Activated CD8-positive, alpha-beta T cell treated with anti-CD3 and anti-CD28 coated beads for 36 hours (primary cell): ENCODE data around the gene AK3. TPM values are rescaled to one million over a fixed set of nuclear protein-coding genes. Genes with fewer than 3 reads are reported as not detected.

Experiments
- ATAC-seq: fragments of 200-7000 bp; cut with Tn5 transposase; one replicate; pipeline ENCODE4 v1.10.0; 2021; ENCODE audit warnings: mild to moderate bottlenecking, moderate library complexity
- CTCF ChIA-PET: fragments of 350-600 bp; sonication (Branson Sonifier 250); formaldehyde crosslinking; loops from one replicate; lab custom pipeline; 2021; ENCODE audit warnings: antibody characterized with exemption; lab: Charles Lee
- POLR2A ChIA-PET: fragments of 350-600 bp; sonication (Branson Sonifier 250); formaldehyde crosslinking; loops from one replicate; lab custom pipeline; 2021; ENCODE audit warnings: antibody characterized with exemption; lab: Charles Lee
- DNase-seq: peaks from one replicate; pipeline ENCODE4 v3.0.0-alpha.2; 2020
- H3K27ac Mint-ChIP-seq: one replicate; pipeline ENCODE4 v1.8.0; 2021; ENCODE audit warnings: mild to moderate bottlenecking, mixed read lengths
- H3K27me3 Mint-ChIP-seq: one replicate; pipeline ENCODE4 v1.8.0; 2021; ENCODE audit warnings: mixed read lengths
- H3K36me3 Mint-ChIP-seq: one replicate; pipeline ENCODE4 v1.8.0; 2021; ENCODE audit warnings: low read depth, mixed read lengths
- H3K4me1 Mint-ChIP-seq: one replicate; pipeline ENCODE4 v1.8.0; 2021; ENCODE audit warnings: low read depth, mixed read lengths
- H3K4me3 Mint-ChIP-seq: one replicate; pipeline ENCODE4 v1.8.0; 2021; ENCODE audit warnings: mild to moderate bottlenecking, moderate library complexity, mixed read lengths
- H3K9me3 Mint-ChIP-seq: one replicate; pipeline ENCODE4 v1.8.0; 2021; ENCODE audit warnings: mixed read lengths
- intact Hi-C: fragments of 100-400 bp; cut with micrococcal nuclease; formaldehyde crosslinking; loops from one replicate; pipeline ENCODE4 v1.10.0; 2022
- total RNA-seq, 2 experiments: library from RNA; stranded (reverse); gene quantifications; one replicate each; pipeline ENCODE4 v1.2.3, GENCODE V29; 2021
- TF ChIP-seq, protein P1 (sequence below): fragments of 200-600 bp; IDR thresholded peaks from one replicate; pipeline ENCODE4 v1.8.0; 2022; ENCODE audit warnings: antibody characterized with exemption, mild to moderate bottlenecking

AK3 gene
- total RNA-seq, 2 experiments from 2014 or later: 34.3 to 35.5 TPM

- TF ChIP-seq, protein P1, sequence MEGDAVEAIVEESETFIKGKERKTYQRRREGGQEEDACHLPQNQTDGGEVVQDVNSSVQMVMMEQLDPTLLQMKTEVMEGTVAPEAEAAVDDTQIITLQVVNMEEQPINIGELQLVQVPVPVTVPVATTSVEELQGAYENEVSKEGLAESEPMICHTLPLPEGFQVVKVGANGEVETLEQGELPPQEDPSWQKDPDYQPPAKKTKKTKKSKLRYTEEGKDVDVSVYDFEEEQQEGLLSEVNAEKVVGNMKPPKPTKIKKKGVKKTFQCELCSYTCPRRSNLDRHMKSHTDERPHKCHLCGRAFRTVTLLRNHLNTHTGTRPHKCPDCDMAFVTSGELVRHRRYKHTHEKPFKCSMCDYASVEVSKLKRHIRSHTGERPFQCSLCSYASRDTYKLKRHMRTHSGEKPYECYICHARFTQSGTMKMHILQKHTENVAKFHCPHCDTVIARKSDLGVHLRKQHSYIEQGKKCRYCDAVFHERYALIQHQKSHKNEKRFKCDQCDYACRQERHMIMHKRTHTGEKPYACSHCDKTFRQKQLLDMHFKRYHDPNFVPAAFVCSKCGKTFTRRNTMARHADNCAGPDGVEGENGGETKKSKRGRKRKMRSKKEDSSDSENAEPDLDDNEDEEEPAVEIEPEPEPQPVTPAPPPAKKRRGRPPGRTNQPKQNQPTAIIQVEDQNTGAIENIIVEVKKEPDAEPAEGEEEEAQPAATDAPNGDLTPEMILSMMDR: no peak
- Mint-ChIP-seq H3K36me3 (peaks cover 6% of the 10 kb centered on the region), H3K27ac (no peak overlapping the region), H3K4me1 (peaks cover 40% of the 10 kb centered on the region), H3K4me3 (peak overlapping the region; percentile 88), H3K27me3 (no peaks in the 10 kb centered on the region), H3K9me3 (no peaks in the 10 kb centered on the region)
- intact Hi-C loops: loop anchor here (5.0 to 10.0 kb wide), 2 partner anchors 65 to 137 kb away; partner anchors contain the start of gene CDC37L1
- ChIA-PET POLR2A (interaction anchor here (2.5 kb wide), 1 partner anchor 61 kb away, joined by 10 read pairs; no protein-coding TSS in a partner anchor), CTCF (interaction anchor here (0.9 to 1.0 kb wide), 2 partner anchors 9 to 17 kb away, joined by 3 to 5 read pairs; no protein-coding TSS in a partner anchor)
- no peak for DNase-seq
- ATAC-seq: no peak
Measured at GRCh38 chr9:4742246-4742645, 1.2 kb upstream of the AK3 start.

DNA sequence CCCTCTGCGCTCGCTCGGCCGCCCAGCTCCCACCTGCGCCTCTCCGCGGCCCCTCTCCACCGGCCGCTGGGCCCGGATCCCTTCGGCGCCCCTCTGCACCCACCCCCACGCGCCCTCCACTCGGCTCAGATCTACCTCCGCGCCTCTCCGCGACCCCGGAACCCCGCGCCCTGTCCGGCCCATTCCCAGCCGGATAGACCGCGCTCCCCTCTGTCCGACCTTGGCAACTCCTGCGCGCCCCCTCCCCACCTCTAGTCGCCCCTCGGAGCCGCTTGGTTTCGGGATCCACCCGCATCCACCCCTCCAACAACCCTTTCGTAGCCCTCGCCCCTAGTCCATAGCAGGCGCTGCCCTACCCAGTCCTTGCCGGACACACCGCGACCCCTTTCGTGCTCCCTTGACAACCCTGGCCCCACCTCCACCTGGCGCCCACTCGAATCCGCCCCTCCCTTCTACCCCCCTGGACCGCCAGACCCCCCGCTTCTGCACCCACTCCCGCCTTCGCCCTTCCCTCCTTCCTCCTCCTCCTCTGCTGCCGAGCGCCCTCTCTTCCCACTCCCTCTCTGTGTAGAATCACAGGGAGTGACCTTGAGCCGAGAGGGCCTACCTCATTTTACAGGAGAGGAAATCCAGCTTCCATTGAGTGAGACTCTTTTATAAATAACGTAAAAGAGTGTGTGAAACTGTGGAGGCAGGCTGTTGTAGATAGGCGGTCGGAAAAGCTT lies 525 bp upstream of the AK3 start:
- Mint-ChIP-seq H3K4me1 (peaks cover 38% of the 10 kb centered on the region), H3K9me3 (no peaks in the 10 kb centered on the region), H3K27ac (peak overlapping the region; percentile 86), H3K36me3 (peaks cover 6% of the 10 kb centered on the region), H3K27me3 (no peaks in the 10 kb centered on the region), H3K4me3 (peak overlapping the region; percentile 88)
- ChIA-PET CTCF (interaction anchor here (0.9 to 1.4 kb wide), 7 partner anchors 8 to 227 kb away, joined by 3 to 5 read pairs (median 4); no protein-coding TSS in a partner anchor), POLR2A (interaction anchor here (0.9 to 2.5 kb wide), 10 partner anchors 18 to 97 kb away, joined by 3 to 10 read pairs (median 4); partner anchors contain the start of genes CDC37L1 and PLPP6)
- no peak for DNase-seq
- ATAC-seq: peak; percentile 2
- intact Hi-C loops: loop anchor here (5.0 to 10.0 kb wide), 2 partner anchors 64 to 137 kb away; partner anchors contain the start of gene CDC37L1
- TF ChIP-seq, protein P1: no peak

DNA sequence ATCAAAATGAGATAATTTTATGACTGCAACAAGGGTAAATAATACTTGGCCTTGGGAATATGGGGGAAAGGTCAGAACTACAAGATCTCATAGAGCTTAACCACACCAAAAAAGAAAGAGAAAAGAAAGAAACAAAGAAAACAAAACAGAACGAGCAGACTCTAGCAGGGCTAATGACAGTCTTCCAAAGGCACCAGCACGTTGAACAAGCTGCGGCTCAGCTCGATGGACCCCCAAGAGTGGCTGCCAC lies 689 bp downstream of the AK3 start:
- Mint-ChIP-seq H3K27me3 (no peaks in the 10 kb centered on the region), H3K36me3 (peaks cover 6% of the 10 kb centered on the region), H3K27ac (peak overlapping the region; percentile 90), H3K4me1 (peaks cover 32% of the 10 kb centered on the region), H3K9me3 (no peaks in the 10 kb centered on the region), H3K4me3 (peak overlapping the region; percentile 88)
- ATAC-seq: no peak
- intact Hi-C loops: loop anchor here (5.0 to 10.0 kb wide), 2 partner anchors 63 to 136 kb away; partner anchors contain the start of gene CDC37L1
- ChIA-PET CTCF (interaction anchor here (0.8 to 1.4 kb wide), 8 partner anchors 13 to 228 kb away, joined by 3 to 4 read pairs (median 4); no protein-coding TSS in a partner anchor), POLR2A (interaction anchor here (0.6 to 2.5 kb wide), 19 partner anchors 9 to 1214 kb away, joined by 3 to 10 read pairs (median 4); partner anchors contain the start of genes CDC37L1 and PLPP6)
- no peak for DNase-seq
- TF ChIP-seq, protein P1: no peak

- no peaks in the 10 kb centered on the region for H3K9me3 Mint-ChIP-seq
- peak overlapping the region; percentile 88 for H3K4me3 Mint-ChIP-seq
- peaks cover 7% of the 10 kb centered on the region for H3K36me3 Mint-ChIP-seq
- no peak for DNase-seq
- intact Hi-C loops: loop anchor here (5.0 to 10.0 kb wide), 2 partner anchors 62 to 135 kb away; partner anchors contain the start of gene CDC37L1
- peak overlapping the region; percentile 90 for H3K27ac Mint-ChIP-seq
- TF ChIP-seq, protein P1: no peak
- POLR2A ChIA-PET: interaction anchor here (0.6 to 2.5 kb wide), 16 partner anchors 8 to 1213 kb away, joined by 3 to 10 read pairs (median 4); partner anchors contain the start of genes CDC37L1 and PLPP6
- peaks cover 33% of the 10 kb centered on the region for H3K4me1 Mint-ChIP-seq
- no peaks in the 10 kb centered on the region for H3K27me3 Mint-ChIP-seq
- ATAC-seq: no peak
- CTCF ChIA-PET: interaction anchor here (0.8 to 1.4 kb wide), 7 partner anchors 13 to 135 kb away, joined by 3 to 4 read pairs (median 4); no protein-coding TSS in a partner anchor
Measured at GRCh38 chr9:4739587-4740387, 1.2 kb downstream of the AK3 start.
